IgD-negative memory B cell (primary cell): ENCODE data around the gene RAB1B. TPM values are rescaled to one million over a fixed set of nuclear protein-coding genes. Genes with fewer than 3 reads are reported as not detected.
A peak's percentile ranks its signal among the peaks of the same experiment; 100 is the strongest.

Experiments used
- H3K27ac Mint-ChIP-seq, 3 donors: one replicate each; pipeline ENCODE4 v1.8.0; 2020 to 2022; ENCODE audit warnings: mild to moderate bottlenecking in 3 of 3, mixed read lengths in 3 of 3, moderate library complexity in 1 of 3
- H3K27me3 Mint-ChIP-seq: one replicate; pipeline ENCODE4 v1.8.0; 2021; ENCODE audit warnings: mixed read lengths
- H3K36me3 Mint-ChIP-seq: one replicate; pipeline ENCODE4 v1.8.0; 2020; ENCODE audit warnings: mild to moderate bottlenecking, mixed read lengths
- H3K4me1 Mint-ChIP-seq, 3 donors: one replicate each; pipeline ENCODE4 v1.8.0; 2020 to 2022; ENCODE audit warnings: mixed read lengths in 3 of 3, mild to moderate bottlenecking in 1 of 3
- H3K4me3 Mint-ChIP-seq, 4 donors: one replicate each; pipeline ENCODE4 v1.8.0; 2020 to 2022; ENCODE audit warnings: mild to moderate bottlenecking in 4 of 4, mixed read lengths in 4 of 4, moderate library complexity in 3 of 4
- H3K9me3 Mint-ChIP-seq, 3 donors: one replicate each; pipeline ENCODE4 v1.8.0; 2020 to 2021; ENCODE audit warnings: mixed read lengths in 3 of 3, mild to moderate bottlenecking in 1 of 3
- polyA plus RNA-seq: library from polyadenylated mRNA; unstranded; fragments of 300-500 nt; fragmentation: Illumina TruSeq; gene quantifications from one replicate; pipeline ENCODE4 v1.2.3, GENCODE V29; 2021

The RAB1B gene
- polyA plus RNA-seq, 1 donor from 2014 or later: 14.8 TPM

DNA sequence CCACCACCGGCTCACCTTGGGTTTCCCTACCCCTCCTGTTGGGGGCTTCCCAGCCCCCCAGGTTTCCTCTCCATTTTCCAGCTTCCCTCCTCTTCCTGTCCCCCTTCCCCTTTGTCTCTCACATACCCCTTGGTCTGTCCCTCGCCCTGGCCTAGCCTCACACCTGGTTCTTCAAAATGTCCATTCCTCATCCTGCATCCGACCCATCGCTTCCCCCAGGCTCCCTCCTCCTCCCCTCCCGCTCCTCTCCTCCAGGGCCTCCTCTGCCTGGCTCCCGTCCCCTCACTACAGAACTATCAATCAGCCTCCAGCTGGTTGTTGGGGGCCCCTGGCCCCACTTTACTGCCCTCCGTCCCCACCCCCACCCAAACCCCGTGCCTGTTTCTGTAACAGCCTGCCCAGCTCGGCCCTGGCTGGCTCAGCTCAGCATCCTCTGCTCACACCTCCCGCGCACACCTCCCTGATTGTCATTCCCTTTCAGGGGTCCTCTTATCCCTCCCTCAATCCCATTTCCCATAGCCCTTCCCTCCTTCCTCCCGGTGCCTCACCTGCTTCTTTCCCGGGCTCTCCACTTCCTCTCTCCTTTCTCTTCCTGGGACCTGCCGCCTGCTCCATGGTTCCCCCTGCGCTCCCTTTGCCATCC, 10.8 kb downstream of the RAB1B start:
- Mint-ChIP-seq H3K4me1 (peaks cover 14 to 24% (median 14%) of the 10 kb centered on the region in 3 donors), H3K36me3 (no peaks in the 10 kb centered on the region), H3K27me3 (peaks cover 4% of the 10 kb centered on the region), H3K27ac (peak overlapping the region in 1 of 3 donors; percentile 99), H3K9me3 (no peaks in the 10 kb centered on the region), H3K4me3 (peak overlapping the region in 3 of 4 donors; percentile 51 to 77 (median 63))

DNA sequence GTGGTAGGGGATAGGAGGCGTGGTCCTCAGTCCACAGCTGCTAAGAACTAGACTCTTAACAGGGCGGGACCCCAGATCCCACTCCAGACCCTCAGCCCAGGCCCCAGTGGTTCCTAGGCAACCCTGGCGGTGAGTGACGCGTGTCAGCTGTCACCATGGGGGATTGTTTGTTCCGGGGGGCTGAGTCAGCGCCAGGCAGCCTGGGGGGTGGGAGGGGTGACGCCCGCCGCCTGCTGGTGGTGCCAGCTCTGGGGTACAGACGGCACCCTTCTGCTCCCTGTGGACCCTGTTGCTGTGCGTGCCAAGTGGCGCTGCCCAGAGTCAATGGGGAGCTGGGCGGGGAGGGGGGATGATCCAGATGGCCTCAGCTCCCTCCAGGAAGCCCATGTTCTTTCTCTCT, 12.0 kb downstream of the RAB1B start:
- peaks cover 4% of the 10 kb centered on the region for H3K27me3 Mint-ChIP-seq
- no peaks in the 10 kb centered on the region for H3K9me3 Mint-ChIP-seq
- peaks cover 14 to 24% (median 14%) of the 10 kb centered on the region in 3 donors for H3K4me1 Mint-ChIP-seq
- peak overlapping the region in 1 of 4 donors; percentile 63 for H3K4me3 Mint-ChIP-seq
- H3K36me3 Mint-ChIP-seq: peaks cover 1% of the 10 kb centered on the region
- peak overlapping the region in 2 of 3 donors; percentile 98 to 99 for H3K27ac Mint-ChIP-seq

DNA sequence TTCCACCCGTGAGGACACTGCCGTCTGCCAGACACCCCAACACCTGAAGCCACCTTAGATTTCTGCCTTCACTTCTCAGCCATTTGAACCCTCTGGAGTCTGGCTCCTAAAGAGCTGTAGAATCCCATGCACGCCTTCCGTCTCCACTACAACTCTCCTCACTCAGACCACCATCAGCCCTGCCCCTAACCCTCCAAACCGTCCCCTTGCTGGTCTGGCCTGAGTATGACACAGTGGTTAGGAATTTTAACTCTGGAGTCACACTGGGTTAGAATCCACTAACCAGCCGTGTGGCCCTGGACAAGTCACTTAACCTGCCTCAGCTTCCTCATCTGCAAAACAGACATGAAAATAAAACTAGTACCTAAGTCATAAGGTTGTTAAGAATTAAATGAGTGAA, 12.6 kb downstream of the RAB1B start:
- Mint-ChIP-seq H3K9me3 (no peaks in the 10 kb centered on the region), H3K27me3 (peaks cover 4% of the 10 kb centered on the region), H3K36me3 (peaks cover 1% of the 10 kb centered on the region), H3K27ac (peak overlapping the region in 2 of 3 donors; percentile 98 to 99), H3K4me1 (peaks cover 14 to 26% (median 14%) of the 10 kb centered on the region in 3 donors), H3K4me3 (peak overlapping the region in 1 of 4 donors; percentile 63)

DNA sequence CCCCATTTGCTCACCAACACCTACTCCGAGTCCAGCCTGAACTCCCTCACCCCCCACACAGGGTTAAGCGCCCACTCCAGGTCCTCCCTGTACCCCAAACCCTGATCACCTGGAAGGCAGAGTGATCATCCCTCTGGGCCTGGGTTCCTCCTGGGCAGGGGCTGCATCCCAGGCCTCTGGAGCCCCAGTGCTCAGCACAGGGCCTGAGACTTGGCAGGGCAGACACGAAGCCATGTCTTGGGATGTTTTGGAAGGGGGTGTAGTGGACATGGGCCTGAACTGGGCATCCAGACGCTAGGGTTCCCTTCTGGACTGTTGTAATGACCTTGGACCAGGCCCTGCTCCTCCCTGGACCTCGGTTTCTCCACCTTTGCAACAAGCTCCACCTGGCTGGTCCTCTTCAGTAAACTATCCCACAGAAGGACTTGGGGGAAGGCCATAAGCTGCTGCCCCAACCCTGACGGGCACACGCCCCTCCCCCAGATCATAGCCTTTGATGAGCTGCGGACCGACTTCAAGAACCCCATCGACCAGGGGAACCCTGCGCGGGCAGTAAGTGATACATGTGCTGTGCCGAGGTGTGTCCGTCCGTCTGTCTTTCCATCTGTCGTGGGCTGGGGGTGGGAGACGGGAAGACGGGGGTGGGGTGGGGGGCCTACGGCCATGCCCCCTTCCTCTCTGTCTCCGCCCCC, 13.5 kb downstream of the RAB1B start:
- H3K4me3 Mint-ChIP-seq: peak overlapping the region; percentile 58 to 93 (median 77)
- peaks cover 14 to 26% (median 14%) of the 10 kb centered on the region in 3 donors for H3K4me1 Mint-ChIP-seq
- H3K36me3 Mint-ChIP-seq: peaks cover 1% of the 10 kb centered on the region
- H3K9me3 Mint-ChIP-seq: no peaks in the 10 kb centered on the region
- H3K27ac Mint-ChIP-seq: peak overlapping the region; percentile 98 to 99 (median 99)
- peaks cover 4% of the 10 kb centered on the region for H3K27me3 Mint-ChIP-seq

DNA sequence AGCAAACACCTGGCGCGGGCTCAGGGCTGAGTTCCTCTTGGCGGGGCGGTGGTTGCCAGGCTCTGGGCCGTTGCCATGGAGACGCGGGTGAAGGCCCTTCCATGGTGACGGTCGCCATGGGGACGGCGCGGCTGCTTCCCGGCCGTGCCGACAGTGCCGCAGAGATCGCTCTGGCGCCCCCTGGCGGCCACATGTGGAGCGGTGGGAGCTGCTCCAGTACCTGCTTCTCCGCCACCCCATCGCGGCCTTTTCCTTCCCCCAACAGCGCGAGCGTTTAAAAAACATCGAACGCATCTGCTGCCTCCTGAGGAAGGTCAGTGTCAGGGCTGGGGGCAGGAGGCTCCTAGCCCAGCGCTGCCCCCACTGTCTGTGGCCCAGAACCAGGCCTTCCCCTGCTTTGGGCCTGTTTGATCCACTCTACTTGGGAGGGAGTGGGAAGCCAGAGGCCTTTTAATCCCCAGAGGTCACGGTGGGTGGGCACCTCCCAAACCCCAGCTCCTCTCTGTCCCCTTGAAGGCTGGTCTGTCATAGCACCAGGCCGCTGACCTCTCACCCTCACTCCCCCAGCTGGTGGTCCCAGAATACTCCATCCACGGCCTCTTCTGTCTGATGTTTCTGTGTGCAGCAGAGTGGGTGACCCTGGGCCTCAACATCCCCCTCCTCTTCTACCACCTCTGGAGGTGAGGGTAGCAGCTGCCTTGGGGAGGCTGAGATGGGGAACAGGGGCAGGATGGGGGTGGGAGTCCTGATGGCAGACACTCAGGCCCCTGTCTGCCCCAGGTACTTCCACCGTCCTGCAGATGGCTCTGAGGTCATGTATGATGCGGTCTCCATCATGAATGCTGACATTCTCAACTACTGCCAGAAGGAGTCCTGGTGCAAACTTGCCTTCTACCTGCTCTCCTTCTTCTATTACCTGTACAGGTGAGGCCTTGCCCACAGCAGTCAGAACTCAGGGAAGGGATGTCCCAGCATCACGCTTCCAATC, 14.3 kb downstream of the RAB1B start:
- Mint-ChIP-seq H3K4me3 (peak overlapping the region; percentile 58 to 93 (median 77)), H3K27me3 (peaks cover 4% of the 10 kb centered on the region), H3K27ac (peak overlapping the region; percentile 98 to 99 (median 99)), H3K36me3 (peaks cover 1% of the 10 kb centered on the region), H3K9me3 (no peaks in the 10 kb centered on the region), H3K4me1 (peaks cover 14 to 28% (median 16%) of the 10 kb centered on the region in 3 donors)

DNA sequence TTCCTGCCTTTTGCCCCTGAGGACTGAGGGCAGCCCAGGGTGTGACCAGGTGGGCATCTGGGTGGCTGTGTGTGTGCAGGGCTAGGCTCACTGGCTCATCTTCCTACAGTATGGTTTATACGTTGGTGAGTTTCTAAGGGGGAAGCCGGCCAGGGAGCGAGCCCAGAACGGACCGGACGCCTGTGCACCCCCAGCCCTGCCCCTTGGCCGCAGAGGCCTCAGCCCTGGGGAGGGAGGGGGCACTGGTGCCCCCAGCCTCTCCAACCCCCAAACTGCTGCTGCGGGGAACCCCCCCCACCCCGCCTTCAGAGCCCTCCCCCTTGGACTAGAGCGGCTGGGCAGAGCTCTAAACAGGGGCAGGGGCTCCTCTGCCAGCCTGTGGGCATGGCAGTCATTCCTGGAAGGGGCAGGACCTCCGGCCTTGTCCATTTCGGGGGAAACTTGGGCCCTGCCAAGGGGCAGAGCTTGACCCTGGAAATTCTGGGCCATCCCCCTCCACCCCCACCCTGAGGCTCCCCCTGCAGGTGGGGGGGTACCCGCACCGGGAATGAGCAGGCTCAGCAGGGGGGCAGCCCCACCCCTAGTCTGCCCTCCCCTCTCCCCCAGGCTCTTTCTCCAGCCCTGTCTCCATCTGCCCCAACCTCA, 15.1 kb downstream of the RAB1B start:
- Mint-ChIP-seq H3K27ac (peak overlapping the region; percentile 98 to 99 (median 99)), H3K9me3 (no peaks in the 10 kb centered on the region), H3K4me3 (peak overlapping the region in 1 of 4 donors; percentile 93), H3K27me3 (peaks cover 4% of the 10 kb centered on the region), H3K4me1 (peaks cover 14 to 28% (median 16%) of the 10 kb centered on the region in 3 donors), H3K36me3 (peaks cover 1% of the 10 kb centered on the region)

DNA sequence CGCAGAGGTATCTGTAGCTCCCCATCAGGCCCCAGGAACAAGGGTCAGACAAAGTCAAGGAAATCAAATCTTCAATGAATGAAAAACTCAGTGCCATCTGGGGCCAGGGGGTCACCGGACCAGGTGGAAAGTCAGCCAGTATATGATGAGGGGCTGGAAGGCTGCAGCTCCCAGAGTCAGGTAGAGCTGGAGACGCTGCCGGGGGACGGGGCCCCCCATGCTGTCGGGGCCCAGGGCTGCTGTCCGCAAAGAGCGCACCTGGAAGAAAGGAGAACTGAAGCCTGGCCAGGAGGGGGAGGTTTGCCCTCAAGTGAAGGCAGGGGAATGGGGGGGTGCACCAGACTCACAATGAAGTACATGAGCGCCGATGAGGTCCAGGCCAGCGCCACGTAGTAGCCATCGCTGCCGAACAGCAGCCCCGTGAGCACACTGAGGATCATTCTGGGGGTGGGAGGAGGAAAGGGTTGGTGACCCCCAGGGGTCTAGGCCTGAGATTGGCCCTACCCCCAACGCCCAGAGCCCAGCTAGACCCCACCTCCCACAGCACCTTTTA, 16.2 kb downstream of the RAB1B start:
- Mint-ChIP-seq H3K9me3 (no peaks in the 10 kb centered on the region), H3K27me3 (peaks cover 2% of the 10 kb centered on the region), H3K36me3 (peaks cover 2% of the 10 kb centered on the region), H3K4me1 (peaks cover 19 to 30% (median 19%) of the 10 kb centered on the region in 3 donors), H3K4me3 (peak overlapping the region in 1 of 4 donors; percentile 51), H3K27ac (peak overlapping the region in 2 of 3 donors; percentile 43 to 93)

DNA sequence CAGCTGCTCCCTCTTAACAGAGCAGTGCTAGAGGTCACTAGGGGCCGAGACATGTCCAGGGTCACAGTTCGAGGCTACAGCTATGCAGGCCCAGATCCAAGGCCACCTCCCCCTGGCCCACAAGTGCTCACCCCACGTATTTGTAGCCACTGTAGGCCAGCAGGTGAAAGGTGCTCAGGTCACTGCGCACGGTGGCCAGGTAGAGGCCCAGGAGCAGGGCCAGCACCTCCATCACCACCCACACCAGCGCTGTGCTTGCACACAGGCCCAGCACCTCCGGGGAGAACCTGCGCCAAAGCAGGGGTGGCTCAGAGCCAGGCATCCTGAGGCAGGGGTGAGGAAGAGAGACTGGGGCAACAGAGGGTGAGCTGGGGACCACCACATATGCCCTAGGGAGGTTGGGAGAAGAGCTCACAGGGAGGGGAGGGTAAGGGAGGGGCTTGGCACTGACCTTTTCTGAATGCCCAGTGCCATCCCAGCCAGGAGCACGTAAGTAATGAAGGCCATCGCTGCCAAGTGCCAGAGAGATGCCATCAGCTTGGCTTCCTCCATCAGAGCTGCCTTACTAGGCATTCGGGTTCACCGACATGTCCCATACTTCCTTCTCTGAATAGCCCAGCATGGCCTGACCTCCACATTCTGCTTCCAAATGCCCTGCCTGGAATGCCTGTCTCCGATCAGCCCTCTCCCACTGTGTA, 17.0 kb downstream of the RAB1B start:
- Mint-ChIP-seq H3K36me3 (peaks cover 2% of the 10 kb centered on the region), H3K4me1 (peaks cover 20 to 35% (median 27%) of the 10 kb centered on the region in 3 donors), H3K9me3 (no peaks in the 10 kb centered on the region), H3K4me3 (peak overlapping the region in 1 of 4 donors; percentile 51), H3K27me3 (peaks cover 1% of the 10 kb centered on the region), H3K27ac (peak overlapping the region in 2 of 3 donors; percentile 43 to 93)

DNA sequence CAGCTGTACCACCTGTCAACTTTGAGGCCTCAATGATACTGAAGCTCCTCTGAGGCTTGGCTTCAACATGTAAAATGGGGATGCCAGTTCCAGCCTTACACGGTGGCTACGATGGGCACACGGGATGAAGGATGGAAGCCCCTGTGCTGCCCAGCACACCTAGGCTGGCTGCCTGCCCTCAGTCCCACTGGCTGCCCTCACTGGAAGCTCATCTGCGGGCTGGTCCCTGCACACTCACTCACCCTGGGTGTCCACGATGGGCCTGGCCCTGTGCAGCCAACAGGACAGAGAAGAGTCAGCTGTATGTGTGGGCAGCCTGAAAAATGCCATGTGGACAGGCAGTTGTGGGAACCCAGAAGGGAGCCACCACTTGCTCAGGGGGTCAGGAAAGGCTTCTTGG, 18.3 kb downstream of the RAB1B start:
- peaks cover 2% of the 10 kb centered on the region for H3K36me3 Mint-ChIP-seq
- H3K4me1 Mint-ChIP-seq: peaks cover 22 to 25% (median 24%) of the 10 kb centered on the region in 3 donors
- peaks cover 5% of the 10 kb centered on the region for H3K27me3 Mint-ChIP-seq
- peak overlapping the region in 2 of 3 donors; percentile 7 to 74 for H3K27ac Mint-ChIP-seq
- peak overlapping the region in 3 of 4 donors; percentile 52 to 83 (median 72) for H3K4me3 Mint-ChIP-seq
- no peaks in the 10 kb centered on the region for H3K9me3 Mint-ChIP-seq

DNA sequence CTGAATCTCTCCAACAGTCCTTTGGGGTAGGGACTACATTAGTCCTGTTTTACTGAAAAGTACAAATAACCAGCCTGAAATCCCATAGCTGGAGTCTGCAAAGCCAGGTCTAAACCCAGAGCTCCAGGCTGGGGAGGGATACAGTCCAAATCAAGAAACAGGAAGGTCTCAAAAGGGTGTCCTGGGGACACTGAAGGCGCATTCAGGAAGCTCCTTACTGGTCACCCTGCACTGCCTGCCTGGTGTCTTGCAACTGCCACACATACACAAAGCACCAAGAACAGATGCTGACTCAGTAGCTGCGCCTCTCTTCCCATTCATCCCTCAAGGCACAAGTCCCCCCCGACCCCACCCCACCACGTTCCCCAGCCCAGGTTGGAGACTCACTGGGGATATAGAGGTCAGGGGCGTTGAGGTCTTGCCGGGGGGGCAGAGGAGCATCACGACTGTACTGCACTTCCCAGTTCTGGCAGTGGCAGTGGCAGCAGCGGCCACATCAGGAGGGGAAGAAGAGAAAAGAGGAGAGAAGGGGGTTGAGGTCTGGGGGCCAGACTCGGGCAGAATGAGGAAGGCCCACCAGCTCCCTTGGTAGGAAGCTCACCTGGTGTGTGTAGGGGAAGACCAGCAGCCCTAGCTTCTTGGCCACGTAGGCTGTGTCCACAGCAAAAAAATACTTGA, 18.9 kb downstream of the RAB1B start:
- Mint-ChIP-seq H3K27me3 (peaks cover 5% of the 10 kb centered on the region), H3K4me1 (peaks cover 17 to 21% (median 19%) of the 10 kb centered on the region in 3 donors), H3K36me3 (peaks cover 2% of the 10 kb centered on the region), H3K9me3 (no peaks in the 10 kb centered on the region), H3K27ac (peak overlapping the region in 1 of 3 donors; percentile 74), H3K4me3 (peak overlapping the region; percentile 72 to 97 (median 87))

DNA sequence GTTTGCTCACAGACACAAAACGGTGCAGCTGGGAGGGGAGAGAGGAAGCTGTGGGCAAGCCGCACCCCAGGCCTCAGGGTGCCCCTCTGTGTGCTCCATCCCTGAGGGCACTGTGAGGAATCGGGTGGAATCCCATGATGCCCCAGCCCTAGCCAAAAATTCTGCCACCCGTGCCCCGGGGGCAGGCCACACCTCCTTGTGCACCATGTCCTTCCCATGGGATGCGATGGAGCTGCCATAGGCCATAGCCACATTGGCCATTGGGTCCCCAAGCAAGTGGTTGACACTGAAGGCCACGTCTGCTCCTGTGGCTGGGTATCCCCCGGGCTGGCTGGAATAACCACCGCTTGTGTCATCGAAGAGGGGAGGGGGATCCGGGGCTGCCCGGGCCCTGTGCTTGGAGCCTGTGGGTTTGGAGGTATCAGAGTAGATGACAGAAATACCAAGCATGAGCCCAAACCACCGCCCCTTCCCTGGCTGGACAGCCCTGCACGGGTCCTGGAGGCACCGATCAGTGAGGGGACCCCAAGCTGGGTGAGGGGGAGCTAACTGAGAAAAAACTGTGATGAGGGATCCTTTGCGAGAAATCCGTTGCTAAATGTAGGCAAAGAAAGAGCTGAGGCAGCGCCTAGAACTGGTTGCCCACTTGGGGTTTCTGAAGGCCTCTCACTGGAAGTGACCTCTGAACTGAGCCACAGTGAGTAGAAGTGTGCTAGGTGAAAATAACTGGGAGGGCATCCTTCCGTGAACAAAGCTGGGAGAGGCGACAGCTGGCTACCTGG, 19.6 kb downstream of the RAB1B start:
- peaks cover 2% of the 10 kb centered on the region for H3K36me3 Mint-ChIP-seq
- H3K4me1 Mint-ChIP-seq: peaks cover 13 to 22% (median 19%) of the 10 kb centered on the region in 3 donors
- peaks cover 11% of the 10 kb centered on the region for H3K27me3 Mint-ChIP-seq
- H3K9me3 Mint-ChIP-seq: no peaks in the 10 kb centered on the region
- H3K4me3 Mint-ChIP-seq: peak overlapping the region; percentile 83 to 97 (median 89)
- H3K27ac Mint-ChIP-seq: peak overlapping the region in 2 of 3 donors; percentile 74 to 93
